HG03432 (cell line): ENCODE measurements around the gene METAP1D.
"Not testable (repeated sequence)": the region's sequence is repeated elsewhere in the genome, so short reads cannot be mapped to it uniquely, and the experiment has no call there.

ENCODE experiments used
- ATAC-seq: cut with Tn5 transposase; IDR thresholded peaks from one replicate; pipeline ENCODE4 v1.9.1; 2021; ENCODE audit warnings: mild to moderate bottlenecking, moderate library complexity; ENCODE audit not compliant: unreplicated experiment

The METAP1D gene

DNA sequence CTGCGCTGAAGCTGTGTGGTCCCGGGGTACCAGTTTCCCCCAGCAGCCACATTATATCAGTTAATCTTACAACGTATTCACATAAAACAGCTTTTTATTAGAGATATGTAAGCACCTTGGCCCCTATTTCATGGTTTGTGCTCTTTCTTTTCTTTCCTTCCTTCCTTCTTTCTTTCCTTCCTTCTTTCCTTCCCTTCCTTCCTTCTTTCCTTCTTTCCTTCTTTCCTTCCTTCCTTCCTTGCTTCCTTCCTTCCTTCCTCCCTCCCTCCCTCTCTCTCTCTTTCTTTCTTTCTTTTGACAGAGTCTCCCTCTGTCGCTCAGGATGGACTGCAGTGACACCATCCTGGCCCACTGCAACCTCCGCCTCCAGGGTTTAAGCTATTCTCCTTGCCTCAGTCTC lies 3.7 kb upstream of the METAP1D start:
- no peak for ATAC-seq

GRCh38 chr2:171997031-171997430 lies 2.7 kb upstream of the METAP1D start:
- ATAC-seq: not testable (repeated sequence)

DNA sequence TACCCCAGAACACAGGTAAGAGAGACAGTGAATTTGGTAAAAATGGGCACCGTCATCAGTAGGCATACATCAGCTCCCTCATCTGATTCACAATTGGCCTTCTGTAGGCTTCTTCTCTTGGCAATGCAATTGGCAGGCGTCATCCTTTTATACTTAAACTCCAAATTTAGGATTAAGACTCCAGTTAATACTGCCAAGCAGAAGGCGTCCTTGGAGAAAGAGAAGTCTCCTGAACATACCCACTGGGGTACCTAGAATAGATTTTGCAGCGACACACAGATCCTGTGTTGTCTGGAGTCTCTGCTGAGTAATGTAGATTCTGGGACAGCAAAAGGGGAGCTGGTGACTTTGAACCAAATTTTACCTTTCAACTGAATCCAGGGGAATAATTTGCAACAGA lies 592 bp upstream of the METAP1D start:
- peak; percentile 1 for ATAC-seq

DNA sequence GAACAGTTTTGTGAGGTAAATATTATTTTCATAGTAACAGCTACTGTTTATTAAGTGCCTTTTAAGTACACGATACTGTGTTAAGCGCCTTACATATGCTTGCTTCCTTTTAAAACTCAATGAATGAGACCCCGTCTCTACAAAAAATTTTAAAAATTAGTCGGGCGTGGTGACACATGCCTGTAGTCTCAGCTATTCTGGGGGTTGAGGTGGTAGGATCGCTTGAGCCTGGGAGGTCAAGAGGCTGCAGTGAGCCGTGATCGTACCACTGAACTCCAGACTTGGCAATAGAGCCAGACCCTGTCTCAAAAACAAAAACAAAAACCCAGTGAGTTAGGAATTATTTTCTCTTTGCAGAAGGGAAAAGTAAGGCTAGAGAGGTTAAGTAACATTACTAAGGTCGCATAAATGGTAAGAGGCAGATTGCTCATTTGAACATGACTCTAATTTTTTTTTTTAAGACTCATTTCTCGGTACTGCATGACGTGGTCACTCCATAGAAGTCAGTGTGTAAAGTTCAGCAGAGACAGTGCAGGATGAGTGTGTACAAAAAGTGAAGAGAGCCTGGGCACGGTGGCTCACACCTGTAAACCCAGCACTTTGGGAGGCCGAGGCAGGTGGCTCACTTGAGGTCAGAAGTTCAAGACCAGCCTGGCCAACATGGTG lies 1.1 kb downstream of the METAP1D start:
- no peak for ATAC-seq

DNA sequence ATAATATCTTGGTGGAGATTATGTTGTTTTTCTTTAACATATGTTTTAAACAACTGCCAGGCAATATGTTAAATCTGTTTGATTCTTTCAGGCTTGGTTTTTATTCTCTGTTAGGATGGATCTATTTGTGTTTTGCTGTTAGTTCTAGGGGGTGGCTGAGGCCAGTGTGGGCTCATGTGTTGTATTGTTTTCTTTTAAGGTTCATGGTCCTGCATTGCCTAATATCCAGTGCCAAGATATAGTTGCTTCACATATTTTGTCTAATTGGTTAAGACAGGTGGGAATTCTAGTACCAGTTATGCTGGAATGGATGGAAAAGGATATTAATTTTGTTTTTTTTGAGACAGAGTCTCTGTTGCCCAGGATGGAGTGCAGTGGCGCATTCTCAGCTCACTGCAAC lies 7.6 kb downstream of the METAP1D start:
- ATAC-seq: no peak

DNA sequence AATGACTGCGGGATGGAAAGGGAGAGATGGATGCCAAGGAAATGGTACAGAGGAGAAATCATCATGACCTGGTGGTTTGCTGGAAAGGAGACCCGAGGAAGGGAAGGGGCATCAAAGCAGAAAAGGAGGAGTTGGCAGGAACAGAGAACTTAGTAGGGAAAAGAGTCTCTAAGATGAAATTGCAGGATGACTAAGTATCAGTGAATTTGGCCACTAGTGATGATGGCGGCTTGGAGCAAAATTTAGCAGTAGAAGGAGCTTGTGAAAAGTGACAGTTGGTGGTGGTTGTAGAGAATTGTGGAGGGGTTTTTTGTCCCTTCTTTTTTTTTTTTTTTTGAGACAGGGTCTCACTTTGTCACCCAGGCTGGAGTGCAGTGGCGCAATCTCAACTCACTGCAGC lies 10.1 kb downstream of the METAP1D start:
- ATAC-seq: no peak

GRCh38 chr2:172011812-172012575 lies 12.2 kb downstream of the METAP1D start:
- ATAC-seq: no peak

DNA sequence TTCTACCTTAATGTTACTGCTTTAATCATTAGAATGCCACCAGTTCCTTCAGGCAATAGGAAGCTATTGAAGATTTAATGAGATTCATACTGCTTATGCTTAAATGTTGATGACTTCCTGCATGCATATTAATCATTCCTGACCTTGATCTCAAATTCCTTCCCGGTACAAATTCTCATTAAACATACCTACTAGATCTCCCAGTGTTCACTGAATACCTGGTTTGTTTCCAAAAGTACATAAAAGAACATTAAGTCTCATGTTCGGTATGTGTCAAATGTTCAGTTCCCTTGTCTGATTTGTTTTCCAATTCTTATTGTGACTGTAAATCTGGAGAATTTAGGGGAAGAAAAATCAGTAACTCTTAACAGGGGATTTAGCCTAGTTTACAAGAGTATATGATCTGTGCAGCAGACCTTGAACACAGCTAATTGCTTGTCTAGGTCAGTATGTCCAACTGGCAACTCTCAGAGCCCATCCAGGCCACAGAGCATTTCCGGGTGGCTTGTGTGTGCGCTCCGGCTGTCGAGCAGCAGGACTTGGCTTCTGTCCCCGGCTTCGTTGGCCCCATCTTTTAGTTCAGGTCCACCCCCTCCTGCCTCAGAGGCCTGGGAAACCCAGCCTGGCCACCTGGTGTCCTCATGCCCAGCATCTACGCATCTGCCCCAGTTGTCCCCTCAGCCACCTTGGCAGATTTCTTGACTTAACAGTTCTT lies 13.1 kb downstream of the METAP1D start:
- no peak for ATAC-seq

GRCh38 chr2:172013396-172013795 lies 13.6 kb downstream of the METAP1D start:
- ATAC-seq: no peak

DNA sequence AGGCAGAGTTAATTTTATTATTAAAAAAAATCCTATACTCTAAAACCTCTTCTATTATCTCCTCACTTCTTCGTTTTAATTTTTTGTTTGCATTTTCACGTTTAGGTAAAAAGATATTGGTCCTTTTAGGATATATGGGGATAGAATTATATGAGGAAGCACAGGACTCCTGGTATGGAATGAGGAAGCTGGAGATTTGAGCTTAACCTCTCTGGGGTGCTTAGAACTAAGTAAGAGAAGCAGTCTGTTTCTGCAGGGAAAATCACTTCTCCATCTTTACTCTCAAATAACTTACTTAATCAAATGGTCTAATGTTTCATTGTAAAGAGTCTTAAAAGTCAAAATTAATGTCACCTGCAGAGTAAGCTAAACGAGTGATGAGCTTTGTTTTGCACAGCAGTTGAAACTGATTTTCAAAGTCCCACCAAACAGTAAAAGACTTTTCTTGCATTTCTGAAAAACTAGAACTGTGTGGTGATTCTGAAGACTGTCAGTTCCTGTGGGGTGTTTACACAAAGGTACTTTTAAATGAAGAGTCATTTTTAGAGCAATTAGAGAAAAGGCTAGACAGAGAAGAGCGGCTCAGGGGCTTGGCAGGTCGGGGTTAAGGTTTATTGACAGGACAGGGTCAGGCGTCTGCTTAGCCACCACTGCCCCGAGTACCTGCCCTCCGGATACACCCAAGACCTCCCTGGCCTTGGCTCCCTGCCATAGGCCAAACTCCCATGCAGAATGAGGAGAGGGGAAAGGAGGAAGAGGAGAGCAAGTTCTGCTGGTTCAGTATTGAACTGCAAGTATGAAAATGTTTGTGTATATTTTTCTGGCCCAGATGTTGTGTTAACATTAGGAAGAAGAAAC lies 21.6 kb downstream of the METAP1D start:
- no peak for ATAC-seq

GRCh38 chr2:172021955-172022354 lies 22.2 kb downstream of the METAP1D start:
- ATAC-seq: no peak

GRCh38 chr2:172031536-172031935 lies 31.8 kb downstream of the METAP1D start:
- no peak for ATAC-seq

GRCh38 chr2:172038121-172038520 lies 38.4 kb downstream of the METAP1D start:
- ATAC-seq: no peak

DNA sequence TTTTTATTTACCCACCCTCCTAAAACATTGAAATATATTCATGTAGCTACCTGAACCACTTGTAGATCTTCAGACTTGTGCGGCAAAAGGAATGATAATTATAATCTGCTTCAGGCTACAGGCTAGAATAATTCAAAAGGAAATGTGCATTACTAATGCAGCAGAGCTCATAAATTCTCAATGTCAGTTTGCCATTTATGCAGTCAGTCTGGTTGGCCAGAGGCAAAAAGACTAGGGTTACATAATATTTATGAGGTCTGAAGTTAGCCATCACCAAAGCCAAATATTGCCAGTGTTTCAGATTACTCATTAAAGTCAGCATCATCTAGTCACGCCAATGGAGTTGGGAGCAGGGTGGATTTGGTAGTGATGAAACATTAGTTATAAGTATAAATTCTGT lies 38.9 kb downstream of the METAP1D start:
- ATAC-seq: no peak

- ATAC-seq: no peak
These were observed 39.4 kb downstream of the METAP1D start for GRCh38 chr2:172039011-172039704.

DNA sequence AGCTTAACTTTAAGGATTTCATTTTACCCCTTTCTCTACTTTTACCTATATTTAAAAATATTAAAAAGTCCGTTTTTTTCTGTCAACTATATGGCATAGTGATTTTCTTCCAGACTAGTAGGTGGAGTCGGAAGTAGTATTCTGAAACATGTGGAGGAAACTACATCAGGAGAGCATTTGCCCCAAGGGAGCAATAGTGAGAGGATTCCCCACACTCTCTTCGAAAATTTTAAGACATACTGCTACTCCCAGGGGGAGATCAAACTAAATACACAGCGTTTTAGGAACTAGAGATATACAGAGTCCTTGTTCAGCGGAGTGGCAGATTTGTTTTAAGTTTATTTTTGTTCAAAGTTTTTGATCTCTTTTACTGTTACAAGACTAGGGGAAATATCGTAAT lies 40.6 kb downstream of the METAP1D start:
- ATAC-seq: no peak

GRCh38 chr2:172046080-172046678 lies 46.4 kb downstream of the METAP1D start:
- ATAC-seq: no peak

GRCh38 chr2:172046866-172047565 lies 47.3 kb downstream of the METAP1D start:
- ATAC-seq: no peak
